Activated CD4-positive, alpha-beta T cell treated with anti-CD3 and anti-CD28 coated beads, Interleukin-10, Interleukin-2, amounts not matched to agents 100 ng/mL and 50 ng/mL, durations not matched to agents 16 hours and 8 hours (primary cell): ENCODE data around the gene GOLPH3L.
A peak's percentile ranks its signal among the peaks of the same experiment; 100 is the strongest.
"Not testable (repeated sequence)": the region's sequence is repeated elsewhere in the genome, so short reads cannot be mapped to it uniquely, and the experiment has no call there.

Experiments used
- DNase-seq: peaks from one replicate; pipeline ENCODE4 v3.0.0-alpha.2; 2020

GOLPH3L gene

DNA sequence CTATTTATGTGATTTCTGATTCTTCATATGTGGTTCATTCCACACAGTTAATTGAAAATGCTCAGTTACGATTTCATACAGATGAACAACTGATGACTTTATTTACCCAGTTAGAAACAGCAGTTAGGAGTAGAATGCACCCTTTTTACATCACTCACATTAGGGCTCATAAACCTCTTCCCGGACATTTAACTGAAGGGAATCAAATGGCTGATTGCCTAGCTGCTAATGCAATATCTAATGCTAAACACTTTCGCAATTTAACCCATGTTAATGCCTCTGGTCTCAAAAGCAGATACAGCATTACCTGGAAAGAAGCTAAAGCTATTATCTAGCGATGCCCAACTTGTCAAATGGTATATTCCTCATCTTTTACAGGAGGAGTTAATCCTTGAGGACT lies 39.9 kb downstream of the GOLPH3L start:
- not testable (repeated sequence) for DNase-seq

DNA sequence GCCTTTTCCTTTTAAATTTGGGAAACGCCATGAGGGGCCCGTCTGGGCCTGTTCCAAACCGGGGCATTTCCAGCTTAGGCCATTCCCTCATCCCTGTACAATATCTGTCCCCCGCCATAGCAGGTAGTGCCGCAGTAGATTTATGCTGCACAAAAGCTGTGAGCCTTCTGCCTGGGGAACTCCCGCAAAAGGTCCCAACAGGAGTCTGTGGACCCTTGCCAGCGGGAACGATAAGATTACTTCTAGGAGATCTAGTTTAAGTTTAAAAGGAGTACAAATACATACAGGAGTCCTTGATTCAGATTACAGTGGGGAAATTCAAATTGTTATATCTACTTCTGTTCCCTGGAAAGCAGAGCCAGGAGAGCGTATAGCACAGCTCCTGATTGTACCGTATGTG lies 42.3 kb downstream of the GOLPH3L start:
- DNase-seq = not testable (repeated sequence)

DNA sequence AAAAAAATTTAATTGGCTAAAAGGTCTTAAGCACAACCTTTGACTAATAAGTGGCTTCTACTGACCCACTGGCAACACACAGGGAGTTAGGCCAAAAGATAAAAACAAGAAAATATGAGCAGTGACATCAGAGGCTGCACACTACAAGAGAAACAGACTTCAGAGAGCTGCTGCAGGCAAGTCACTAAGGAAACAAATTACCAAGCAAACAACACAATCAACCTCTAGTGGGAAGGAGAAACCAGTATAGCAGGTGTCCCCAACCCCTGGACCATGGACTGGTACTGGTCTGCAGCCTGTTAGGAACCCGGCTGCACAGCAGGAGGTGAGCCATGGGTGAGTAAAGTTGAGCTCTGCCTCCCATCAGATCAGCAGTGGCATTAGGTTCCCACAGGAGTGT lies 46.8 kb downstream of the GOLPH3L start:
- DNase-seq = no peak

DNA sequence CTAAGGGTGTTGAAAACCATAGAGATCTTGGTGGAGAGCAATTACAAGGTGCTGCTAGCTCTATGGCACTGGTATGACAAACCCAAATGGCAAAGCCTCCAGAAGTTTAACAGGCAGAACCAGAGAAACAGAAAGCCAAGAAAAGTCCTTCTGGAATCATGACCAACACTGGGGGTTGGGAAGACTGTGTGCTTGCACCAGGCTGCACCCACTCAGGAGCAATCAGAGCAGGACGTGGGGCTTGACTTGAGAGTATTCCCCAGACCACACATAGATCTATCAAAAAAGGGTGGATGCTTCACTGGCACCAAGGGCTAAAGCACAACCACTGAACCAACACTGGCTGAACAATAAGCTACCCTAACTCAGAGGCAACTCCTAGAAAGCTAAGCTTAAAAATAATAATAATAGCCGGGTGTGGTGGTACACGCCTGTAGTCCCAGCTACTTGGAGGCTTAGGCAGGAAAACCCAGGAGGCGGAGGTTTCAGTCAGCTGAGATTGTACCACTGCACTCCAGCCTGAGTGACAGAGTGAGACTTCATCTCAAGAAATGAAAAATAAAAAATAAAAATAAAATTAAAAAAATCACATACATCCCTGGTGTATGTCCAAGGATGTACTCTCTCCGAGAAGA lies 47.4 kb downstream of the GOLPH3L start:
- no peak for DNase-seq

DNA sequence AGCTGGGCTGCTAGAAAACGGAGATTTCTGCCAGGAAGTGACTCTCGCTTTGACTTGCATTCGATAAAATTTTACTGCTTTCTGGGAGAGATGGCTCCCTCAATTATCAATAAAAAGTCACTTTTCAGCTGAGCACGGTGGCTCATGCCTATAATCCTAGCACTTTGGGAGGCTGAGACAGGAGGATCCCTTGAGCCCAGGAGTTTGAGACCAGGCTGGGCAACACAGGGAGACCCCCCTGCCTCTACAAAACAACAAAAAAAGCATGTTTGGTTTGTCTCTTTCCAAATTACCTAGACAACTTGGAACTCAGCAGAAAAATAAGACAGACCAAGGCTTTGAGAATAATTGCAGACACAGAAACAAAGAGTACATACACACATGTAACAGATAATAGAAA lies 54.7 kb downstream of the GOLPH3L start:
- DNase-seq = no peak

DNA sequence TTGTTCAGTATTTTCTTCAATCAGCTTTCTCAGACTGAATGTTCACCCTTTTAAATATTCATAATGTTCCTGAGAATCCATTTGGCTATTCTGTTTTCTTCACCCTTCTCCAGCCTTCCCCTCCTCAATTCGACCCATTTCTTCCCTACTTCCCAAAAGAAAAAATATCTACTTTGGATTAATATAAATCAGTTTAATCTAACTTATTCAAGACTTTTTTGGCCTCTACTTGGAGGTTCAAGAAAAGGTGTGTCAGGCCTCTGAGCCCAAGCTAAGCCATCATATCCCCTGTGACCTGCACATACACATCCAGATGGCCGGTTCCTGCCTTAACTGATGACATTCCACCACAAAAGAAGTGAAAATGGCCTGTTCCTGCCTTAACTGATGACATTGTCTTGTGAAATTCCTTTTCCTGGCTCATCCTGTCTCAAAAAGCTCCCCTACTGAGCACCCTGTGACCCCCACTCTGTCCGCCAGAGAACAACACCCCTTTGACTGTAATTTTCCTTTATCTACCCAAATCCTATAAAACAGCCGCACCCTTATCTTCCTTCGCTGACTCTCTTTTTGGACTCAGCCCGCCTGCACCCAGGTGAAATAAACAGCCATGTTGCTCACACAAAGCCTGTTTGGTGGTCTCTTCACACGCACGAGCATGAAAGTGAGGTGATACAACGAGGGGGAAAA lies 55.7 kb downstream of the GOLPH3L start:
- not testable (repeated sequence) for DNase-seq

DNA sequence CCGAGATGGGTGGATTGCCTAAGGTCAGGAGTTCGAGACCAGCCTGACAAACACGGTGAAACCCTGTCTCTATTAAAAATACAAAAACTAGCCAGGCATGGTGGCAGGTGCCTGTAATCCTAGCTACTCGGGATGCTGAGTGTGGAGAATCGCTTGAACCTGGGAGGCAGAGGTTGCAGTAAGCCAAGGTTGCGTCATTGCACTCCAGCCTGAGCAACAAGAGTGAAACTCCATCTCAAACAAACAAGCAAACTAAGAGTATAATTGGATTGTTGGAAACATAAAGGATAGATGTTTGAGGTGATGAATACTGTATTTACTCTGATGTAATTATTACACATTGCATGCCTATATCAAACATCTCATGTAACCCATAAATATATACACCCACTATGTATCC lies 58.5 kb downstream of the GOLPH3L start:
- DNase-seq = not testable (repeated sequence)

DNA sequence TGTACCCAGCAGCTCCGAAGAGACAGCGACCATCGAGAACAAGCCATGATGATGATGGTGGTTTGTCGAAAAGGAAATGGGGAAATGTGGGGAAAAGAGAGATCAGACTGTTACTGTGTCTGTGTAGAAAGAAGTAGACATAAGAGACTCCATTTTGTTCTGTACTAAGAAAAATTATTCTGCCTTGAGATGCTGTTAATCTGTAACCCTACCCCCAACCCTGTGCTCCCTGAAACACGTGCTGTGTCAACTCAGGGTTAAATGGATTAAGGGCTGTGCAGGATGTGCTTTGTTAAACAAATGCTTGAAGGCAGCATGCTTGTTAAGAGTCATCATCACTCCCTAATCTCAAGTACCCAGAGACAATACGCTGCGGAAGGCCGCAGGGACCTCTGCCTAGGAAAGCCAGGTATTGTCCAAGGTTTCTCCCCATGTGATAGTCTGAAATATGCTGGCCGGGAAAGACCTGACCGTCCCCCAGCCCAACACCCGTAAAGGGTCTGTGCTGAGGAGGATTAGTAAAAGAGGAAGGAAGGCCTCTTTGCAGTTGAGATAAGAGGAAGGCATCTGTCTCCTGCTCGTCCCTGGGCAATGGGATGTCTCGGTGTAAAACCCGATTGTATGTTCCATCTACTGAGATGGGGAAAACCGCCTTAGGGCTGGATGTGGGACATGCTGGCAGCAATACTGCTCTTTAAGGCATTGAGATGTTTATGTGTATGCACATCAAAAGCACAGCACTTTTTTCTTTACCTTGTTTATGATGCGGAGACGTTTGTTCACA lies 61.9 kb downstream of the GOLPH3L start:
- not testable (repeated sequence) for DNase-seq

DNA sequence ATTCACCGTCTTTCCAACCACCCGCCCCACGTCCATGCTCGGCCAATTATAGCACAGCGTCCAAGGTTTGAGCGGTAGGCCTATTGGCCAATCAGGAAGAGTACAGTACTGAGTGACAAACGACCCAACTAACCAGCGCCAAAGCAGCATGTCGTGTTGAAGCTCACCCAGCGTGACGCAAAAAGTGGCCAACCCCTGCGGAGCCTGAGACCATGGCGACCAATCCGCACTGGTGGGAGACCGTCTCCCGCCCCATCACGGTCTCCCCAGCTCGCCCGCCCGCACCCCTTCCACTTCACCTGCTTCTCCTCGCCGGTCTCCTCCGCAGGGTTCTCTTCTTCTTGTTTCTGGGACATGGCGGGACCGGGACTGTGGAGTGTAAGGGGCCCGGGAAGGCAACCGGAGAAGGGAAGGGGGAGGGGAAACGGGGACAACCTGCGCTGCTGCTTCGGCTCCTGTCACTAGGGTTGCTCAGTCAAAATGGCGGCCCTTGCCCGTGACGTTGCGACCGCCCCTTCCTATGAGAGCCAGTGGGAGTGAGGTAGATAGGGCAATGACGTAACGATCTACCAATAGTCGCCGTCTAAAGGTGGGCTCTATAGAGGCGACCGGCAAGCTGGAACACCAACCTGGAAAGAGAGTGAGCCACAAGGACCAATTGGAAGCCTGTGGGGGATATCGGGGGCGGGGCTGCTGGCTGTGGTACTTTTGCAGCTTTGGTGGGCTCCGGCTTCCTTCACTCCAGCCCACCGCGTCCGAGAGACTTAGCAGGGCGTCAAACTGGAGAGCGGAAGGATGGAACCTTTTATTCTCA lies 67.6 kb downstream of the GOLPH3L start, which contains the start of gene ENSA:
ENSA (minus strand) TSS at position 498 of the 814 bp plus-strand sequence; CDS start at position 356, 142 bp downstream.
- peak; percentile 99 for DNase-seq

DNA sequence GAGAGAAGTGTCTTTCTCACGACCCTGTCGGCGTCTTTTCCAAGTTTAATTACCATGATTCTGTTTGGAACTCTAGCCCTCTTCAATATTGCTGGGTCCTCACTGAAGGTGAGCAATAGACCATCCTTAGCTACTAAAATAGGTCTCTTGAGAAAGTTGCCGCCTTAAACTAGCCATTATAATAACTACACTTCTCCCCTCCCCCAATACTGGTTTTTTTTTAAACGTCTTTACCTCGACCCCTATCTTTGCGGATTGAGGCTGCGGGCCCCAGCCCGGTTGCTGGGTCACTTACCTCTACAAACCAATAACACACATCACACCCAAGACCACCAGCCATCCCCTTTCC lies 68.2 kb downstream of the GOLPH3L start:
- DNase-seq = no peak

DNA sequence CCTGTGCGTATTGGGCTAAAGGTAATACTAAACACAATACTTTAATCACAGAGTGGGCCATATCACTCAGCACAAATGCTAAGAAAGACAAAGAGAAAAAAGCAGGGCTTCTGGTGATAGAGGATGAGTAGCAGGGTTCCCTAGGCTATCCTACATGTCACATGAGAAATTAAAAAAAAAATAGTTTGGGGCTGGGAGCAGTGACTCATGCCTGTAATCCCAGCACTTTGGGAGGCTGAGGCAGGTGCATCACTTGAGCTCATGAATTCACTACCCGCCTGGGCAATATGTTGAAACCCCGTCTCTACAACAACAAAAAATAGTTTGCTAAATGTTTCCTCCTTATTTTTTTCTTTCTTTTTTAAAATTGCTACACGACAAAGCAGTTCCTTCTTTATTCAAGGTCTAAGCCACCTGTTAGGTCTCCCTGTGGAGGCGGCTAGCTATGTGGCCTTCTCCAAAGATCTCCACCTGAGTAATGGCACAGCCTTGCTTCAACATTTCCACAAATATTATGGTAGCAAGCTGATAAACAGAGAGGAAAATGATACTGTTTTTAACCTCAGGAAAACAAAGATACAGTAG lies 69.0 kb downstream of the GOLPH3L start:
- DNase-seq = no peak

DNA sequence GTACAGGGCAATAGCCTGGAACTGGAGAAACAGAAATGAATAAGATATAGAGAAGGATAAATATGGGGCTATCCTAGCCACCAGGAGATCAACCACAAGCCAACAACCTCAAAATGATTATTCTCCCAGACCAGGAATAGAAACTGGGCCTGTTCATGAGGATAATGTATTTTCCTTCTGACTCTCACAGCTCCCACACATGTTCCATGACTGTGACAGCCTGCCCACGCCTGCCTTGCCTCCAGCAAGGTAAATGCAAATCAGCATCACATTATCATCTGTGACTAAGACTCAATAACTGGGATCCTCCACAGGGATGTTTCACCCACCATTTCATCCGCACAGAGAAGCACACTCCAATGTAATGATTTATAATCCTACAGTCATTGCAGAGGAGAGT lies 70.8 kb downstream of the GOLPH3L start:
- DNase-seq = no peak

DNA sequence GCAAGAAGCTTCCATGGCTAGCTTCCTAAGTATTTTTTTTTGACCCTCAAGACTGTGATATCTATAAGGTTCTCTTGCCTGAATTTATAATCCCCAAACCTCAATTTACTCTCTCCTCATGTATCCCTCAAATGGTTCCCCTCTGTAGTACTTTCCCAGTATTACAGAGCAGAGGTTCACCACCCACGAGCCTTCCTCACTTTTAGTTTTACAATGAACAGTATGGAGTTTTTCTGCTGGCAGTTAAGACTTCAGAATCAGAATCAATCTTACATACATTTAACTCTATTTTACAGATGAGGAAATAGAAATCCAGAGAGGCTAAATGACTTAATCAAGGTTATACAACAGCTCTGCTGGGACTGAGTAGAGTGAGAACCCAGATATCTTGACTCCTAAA lies 72.4 kb downstream of the GOLPH3L start:
- DNase-seq = not testable (repeated sequence)

DNA sequence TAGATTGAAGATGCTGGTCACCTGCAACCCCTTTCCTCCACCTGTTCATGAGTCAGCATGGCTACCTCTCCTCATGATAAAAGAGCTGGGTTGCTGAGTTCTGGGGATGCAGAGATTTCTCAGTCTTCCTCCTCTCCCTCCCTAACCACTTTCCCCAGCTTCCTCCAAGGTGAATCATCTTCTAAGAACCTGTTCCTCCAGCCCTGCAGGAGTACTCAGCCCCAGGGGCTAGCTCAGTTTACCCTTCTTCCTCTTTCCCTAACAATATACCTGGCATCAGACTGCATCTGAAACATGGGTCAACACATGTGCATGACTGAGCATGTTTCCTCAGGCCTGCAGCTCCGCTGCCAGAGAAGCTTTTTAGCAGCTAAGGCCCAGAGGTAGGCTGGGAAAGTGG lies 72.8 kb downstream of the GOLPH3L start:
- DNase-seq = not testable (repeated sequence)

DNA sequence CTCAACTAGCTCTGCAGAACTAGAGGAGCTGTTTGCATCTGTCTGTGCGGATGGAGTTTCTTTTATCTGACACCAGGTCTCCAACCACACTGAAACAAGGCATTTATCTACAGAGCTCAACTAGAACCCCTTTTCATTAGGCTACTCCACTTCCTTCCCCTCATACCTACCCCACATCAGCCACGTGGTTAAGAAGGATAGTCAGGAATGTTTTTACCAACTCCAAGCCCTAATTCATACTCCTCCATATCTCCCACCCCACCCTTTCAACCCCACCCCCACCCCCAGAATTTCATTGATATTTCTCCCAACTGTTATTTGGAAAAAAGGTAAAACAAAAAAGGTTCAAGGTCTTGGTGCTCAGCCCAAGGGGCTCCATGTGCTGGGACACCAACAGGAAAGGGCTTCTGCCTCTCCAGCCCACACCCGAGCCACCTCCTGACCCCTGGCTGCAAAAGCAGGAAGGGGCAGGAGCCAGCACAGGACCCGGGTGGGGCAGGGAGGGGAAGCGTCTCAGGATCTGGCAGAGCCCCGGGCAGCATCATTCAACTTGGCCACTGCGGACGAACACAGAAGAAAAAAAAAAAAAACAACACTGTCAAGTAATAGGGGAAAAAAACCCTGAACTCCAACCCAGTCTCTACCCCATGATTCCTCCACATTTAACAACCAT lies 74.5 kb downstream of the GOLPH3L start:
- DNase-seq = no peak

DNA sequence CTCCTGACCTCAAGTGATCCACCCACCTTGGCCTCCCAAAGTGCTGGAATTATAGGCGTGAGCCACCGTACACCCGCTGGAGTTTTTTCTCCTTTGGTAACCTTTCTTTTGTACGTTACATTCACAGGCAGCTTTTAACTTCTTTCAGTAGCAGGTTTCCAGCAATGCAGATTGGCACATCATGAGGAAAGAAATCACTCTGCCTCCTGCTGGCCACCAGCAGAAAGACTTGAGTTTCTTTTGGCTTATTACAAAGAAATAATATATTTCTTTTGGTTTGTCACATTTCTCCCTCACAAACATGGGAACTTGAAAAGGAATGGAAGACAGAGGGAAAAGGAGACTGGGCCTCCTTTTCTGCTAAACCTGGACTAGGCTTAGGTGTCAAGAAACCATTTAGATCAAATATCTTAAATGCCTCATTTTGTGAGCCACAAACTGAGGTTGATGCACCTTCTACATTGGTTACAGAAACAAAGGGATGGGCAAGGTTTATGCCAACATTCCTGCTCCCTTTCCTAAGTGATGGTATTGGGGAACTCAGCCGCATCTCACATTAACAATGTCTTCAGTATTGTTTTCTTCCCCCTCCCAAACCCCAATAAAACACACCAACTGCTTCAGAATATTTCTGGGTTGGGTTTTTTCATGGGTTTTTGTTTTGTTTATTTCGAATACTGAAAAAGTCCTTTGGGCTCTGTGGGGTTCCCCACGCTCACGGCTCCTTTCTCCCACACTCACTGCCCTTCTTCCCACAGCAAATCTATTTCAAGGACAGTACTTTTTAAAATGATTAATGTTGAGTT lies 75.3 kb downstream of the GOLPH3L start:
- DNase-seq = peak; percentile 64

DNA sequence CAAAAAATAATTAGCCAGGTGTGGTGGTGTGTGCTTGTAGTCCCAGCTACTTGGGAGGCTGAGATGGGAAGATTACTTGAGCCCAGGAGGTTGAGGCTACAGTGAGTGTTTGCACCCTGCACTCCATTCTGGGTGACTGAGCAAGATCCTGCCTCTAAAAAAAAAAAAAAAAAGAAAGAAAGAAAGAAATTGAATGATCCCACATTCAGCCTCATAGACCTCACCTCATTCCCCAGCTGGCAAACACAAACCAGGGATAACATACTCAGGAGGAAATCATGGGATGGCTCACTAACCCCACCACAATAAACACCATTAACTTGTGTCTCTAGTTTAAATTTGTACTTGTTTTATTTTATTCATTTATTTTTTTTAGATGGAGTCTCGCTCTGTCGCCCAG lies 76.0 kb downstream of the GOLPH3L start:
- no peak for DNase-seq

DNA sequence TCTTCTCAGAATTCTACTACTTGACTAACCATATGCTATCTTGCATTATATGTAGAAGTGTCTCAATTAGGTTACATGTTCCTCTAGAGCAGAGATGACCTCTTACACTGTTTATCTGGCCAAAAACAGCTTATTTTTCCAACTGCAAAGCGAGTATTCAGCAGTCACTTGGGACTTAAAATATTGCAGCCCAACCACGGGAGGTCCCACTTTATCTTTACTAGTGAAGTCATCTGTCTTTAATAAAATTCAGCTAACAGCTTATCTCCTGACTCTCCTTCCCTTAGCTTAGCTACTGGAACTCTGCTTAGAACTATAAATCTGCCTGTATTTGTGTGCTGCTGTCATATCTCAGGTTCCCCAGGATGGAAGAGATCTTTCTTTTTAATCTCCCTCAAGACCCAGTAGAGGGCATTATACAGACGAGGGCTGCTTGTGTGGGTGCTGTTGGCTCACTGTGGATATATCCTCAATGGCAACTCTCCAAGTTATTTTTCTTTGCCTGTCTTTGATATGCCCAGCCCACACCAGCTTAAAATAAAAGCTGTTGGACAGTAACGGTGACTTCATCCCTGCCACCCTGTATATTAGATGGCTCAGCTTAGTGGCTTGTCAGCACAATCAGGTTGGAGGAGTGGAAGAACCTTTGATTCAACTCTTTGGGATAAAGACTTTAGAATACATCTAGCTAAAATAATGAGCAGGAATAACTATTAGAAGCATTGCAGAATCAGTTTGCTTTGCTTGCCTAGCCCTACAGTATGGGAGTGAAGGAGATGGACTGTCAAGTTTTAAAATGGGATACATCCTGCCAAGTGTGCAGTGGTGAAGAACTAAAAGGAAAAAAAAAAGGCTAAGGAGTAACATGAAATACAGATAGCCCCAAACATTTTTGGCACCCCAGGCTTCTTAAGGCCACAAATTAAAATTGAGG lies 77.1 kb downstream of the GOLPH3L start:
- DNase-seq = no peak

DNA sequence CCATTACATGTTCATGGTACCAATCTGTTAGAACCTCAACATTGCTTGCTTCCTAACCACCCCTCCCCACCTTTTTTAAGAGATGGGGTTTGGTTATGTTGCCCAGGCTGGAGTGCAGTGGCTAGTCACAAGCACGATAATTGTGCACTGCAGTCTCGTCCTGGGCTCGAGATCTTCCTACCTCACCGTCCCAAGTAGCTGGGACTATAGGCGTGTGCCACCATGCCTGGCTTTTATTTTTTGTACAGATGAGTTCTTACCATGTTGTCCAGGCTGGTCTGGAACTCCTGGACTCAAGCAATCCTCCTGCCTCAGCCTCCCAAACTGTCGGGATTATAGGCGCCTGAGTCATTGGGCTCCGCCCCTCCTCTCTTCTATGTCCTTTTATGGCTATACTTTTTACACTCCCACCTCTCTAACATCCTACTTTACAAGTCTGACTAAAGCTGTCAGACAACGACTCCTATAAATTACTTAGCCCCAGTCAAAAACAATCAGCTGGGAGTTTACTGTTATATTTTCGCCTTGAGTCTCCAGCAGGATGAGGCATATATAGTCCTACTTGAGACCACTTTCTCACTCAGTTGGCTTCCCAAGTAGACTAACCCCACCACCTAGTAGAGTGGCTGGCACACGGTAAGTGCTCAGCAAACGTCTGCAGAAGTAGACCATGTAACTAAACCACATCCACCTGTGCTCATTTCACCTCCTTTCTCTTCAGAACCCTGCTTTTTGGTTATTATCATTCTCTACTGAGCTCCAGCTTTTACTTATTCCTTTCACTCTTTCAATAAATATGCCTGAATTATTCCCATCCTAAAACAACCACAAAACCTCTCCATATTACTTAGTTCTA lies 81.4 kb downstream of the GOLPH3L start:
- DNase-seq = peak; percentile 48
